Amniotic epithelial cell (primary cell): ENCODE results near the gene TAPBP.
"Not testable (repeated sequence)": the region's sequence is repeated elsewhere in the genome, so short reads cannot be mapped to it uniquely, and the experiment has no call there.

Experiments used
- DNase-seq: peaks from one replicate; pipeline ENCODE4 v3.0.0-alpha.2; 2010; ENCODE audit warnings: low read depth

TAPBP gene

DNA sequence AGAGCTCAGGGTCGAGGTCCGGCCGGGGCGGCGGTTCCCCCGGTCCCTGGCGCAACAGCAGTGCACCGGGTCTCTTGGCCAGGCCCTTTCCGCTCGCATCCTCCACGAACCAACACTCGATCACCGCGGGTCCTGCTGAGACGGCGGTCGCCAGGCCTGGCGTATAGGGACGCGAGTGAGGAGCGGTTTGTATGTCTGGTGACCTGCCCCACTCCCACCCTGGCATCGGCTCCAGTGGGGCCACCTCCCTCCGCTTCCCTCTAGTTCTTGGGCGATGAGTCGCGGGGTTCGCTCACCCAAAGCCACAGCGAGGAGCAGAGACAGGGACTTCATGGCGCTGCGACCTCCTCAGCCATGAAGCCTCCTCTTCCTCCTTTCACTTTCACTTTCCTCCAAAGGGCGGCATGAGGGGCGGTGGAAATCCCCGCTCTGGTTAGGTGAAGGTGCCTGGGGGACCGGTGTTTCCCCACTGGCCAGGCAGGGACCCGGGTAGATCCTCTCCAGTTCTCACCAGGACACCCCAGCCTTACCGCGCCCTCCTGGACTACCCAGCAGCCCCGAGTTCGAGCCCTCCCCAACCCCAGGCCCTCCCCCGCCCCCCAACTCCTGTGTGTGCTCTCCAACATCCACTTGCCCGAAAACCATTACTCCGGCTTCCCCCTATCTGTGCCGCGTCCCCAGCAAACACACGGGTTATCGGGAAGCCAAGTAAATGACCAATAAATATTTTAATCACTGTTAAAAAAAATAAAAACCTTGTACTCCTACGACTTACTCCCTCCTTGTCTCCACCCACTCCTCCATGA, at the start of gene TAPBP:
TSS of gene TAPBP (minus strand) at position 370 of the 806 bp plus-strand sequence. CDS start at position 333, 37 bp downstream.
- peak; percentile 43 for DNase-seq

DNA sequence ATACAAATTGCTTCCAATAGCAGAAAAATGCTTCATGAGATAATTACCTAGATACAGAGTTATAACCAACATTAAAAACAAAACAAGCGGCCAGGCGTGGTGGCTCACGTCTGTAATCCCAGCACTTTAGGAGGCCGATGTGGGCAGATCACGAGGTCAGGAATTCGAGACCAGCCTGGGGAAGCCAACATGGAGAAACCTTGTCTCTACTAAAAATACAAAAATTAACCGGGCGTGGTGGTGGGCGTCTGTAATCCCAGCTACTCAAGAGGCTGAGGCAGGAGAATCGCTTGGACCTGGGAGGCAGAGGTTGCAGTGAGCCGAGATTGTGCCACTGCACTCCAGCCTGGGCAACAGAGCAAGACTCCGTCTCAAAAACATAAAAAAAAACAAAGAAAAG, 49.6 kb upstream of the TAPBP start:
- not testable (repeated sequence) for DNase-seq

GRCh38 chr6:33359331-33359730, 45.5 kb upstream of the TAPBP start:
- no peak for DNase-seq

- DNase-seq, result not testable (repeated sequence)
Observed at GRCh38 chr6:33357160-33357871, 43.4 kb upstream of the TAPBP start.

DNA sequence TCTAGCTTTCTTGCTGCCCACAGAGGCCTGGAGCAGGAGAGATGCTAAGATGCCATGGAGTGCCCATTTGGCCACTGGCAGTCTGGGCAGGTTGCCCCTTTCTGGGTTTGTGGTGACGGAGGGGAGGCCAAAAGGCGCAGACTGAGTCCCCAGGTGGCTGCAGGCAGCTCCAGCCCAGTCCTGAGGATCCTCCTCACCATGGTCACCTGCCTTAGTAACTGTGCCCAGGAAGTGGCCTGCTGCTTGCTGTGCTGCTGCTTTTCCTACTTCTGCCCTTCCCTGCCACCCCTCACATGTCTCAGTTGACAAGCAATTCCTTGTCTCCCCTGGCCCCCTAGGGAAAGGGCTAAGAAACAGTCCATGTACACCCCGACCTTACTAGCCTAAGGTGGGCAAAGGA, 42.4 kb upstream of the TAPBP start:
- DNase-seq, result no peak

GRCh38 chr6:33355860-33356259, 42.0 kb upstream of the TAPBP start:
- DNase-seq, result not testable (repeated sequence)

- no peak for DNase-seq
Observed at GRCh38 chr6:33347816-33348215, 33.9 kb upstream of the TAPBP start.

- DNase-seq, result peak; percentile 55
Observed at GRCh38 chr6:33346972-33347371, 33.1 kb upstream of the TAPBP start.

GRCh38 chr6:33344701-33345697, 31.1 kb upstream of the TAPBP start:
- DNase-seq, result peak; percentile 93

GRCh38 chr6:33343953-33344611, 30.2 kb upstream of the TAPBP start:
- DNase-seq, result no peak

DNA sequence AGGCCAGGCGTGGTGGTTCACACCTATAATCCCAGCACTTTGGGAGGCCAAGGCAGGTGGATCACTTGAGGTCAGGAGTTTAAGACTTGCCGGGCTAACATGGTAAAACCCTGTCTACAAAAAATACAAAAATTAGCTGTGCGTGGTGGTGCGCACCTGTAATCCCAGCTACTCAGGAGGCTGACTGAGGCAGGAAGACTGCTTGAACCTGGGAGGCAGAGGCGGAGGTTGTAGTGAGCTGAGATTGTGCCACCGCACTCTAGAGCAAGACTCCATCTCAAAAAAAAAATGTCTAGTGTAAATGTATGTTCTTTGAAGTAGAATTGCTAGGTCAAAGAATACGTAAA, 29.7 kb upstream of the TAPBP start:
- not testable (repeated sequence) for DNase-seq

GRCh38 chr6:33339193-33339592, 25.3 kb upstream of the TAPBP start:
- no peak for DNase-seq

GRCh38 chr6:33336495-33336894, 22.6 kb upstream of the TAPBP start:
- DNase-seq, result no peak

DNA sequence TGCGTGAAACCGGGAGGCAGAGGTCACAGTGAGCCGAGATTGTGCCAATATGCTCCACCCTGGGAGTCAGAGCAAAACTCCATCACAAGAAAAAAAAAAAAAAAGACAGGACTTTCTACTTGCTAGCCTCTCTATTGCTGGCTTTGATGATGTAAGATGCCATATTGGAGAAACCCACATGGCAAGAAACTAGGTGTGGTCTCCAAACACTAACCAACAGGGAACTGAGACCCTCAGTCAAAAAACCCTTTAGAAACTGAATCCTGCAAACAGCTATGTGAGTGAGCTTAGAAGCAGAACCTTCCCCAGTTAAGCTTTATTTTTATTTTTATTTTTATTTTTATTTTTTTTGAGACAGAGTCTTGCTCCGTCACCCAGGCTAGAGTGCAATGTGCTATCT, 22.0 kb upstream of the TAPBP start:
- no peak for DNase-seq

DNA sequence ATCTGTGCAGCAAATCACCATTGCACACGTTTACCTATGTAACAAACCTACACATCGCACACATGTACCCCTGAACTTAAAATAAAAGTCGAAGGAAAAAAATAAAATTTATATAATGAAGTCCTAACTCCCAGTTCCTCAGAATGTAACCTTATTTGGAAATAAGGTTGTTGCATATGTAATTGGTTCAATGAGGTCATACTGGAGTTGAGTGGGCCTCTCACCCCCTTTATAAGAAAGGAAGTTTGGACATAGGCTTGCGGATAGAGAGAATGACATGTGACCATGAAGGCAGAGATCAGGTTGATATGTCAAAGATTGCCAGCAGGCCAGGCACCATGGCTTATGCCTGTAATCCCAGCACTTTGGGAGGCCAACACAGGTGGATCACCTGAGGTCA, 19.8 kb upstream of the TAPBP start:
- DNase-seq, result no peak

DNA sequence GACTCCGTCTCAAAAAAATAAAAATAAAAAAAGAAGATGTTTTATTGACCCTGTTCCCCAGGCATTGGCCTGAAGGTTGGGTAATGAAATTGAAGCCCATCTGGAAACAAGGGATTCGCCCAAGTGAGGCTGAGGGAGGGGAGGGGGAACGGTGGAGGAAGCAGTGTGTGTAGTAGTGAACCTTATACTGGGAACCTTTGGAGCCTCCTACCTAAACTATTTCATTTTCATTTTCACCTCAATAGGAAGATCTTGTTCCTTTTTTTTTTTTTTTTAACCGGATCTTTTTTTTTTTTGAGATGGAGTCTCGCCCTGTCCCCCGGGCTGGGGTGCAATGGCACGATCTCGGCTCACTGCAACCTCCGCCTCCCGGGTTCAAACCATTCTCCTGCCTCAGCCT, 16.9 kb upstream of the TAPBP start:
- DNase-seq, result no peak

DNA sequence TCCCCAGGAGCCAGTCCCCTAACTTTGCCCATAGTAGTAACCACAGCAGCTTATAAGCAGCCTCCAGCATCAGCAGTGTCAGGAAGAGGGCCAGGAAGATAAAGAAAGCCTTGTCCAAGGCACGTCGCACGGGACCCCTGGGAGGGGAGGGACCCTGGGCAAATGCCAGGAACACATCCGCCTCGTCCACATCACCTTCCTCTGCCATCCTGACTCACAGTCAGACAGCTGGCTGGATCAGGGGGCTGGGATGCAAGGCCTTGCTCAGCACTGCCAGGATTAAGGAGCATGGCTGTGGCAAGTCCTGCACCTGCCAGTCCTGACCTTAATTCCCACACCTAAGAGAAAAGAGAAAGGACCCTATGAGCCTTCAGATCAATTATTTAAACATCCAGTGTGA, 15.2 kb upstream of the TAPBP start:
- no peak for DNase-seq

- DNase-seq, result no peak
Observed at GRCh38 chr6:33324125-33324524, 10.2 kb upstream of the TAPBP start.

- DNase-seq, result no peak
Observed at GRCh38 chr6:33323623-33323948, 9.7 kb upstream of the TAPBP start.

DNA sequence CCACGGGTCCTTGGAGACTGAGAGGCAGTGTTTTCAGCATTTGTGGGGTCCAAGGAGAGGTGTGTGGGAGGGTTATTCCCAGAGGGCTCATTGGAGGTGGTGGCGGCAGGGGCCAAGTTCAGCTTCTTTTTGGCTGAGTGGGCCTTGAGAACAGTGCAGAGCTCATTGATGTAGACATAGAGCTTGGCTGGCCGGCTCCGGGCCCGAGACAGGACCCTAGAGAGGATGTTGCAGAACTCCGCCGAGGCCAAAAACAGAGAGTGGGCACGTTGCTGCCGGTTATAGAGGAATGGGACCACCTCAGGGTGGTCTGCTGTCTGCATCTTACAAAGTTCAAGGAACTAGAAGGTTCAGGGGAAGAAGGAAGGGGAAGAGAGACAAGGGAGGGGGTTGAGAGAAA, 7.3 kb upstream of the TAPBP start:
- DNase-seq, result no peak

DNA sequence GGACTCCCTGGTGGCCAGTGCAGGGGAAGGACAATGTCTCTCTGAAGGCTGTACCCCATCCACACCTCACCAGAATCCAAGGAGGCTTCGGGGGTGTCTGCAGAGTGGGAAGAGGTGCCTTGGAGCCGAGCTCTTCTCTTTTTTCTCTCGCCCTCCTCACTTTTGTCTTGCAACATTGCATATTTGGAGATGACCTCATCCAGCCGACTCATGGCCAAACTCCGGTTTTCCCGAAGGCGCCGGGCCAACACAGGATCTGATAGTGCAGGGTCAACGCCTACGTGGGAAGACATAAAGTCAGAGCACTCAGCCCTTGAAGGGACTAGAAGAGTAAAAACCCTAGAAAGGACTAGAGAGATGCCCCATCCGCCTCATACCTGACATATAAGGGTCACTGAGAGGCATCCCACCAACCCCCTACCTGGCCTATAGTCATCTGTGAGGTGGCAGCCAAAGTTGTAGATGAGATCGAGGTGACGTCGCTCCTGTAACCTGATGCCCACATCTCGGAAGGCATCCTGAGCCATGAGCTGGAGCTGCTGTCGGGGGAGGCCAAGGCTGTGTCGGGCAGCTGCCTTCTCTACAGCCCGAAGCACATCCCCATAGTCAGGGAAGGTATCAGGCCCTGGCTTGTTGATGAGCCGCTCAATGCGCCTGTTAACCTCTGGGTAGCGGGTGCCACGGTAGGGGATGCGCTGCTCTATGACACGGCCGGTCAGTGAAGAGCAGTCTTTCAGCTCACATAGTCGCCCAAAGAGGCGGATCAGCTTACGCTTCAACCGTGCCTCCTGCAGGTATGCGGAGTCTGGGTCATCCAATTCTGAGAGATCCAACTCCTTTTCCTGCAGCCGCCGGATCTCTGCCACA, 6.7 kb upstream of the TAPBP start:
- peak; percentile 93 for DNase-seq
